Stimulated activated CD4-positive, alpha-beta T cell treated with anti-CD3 and anti-CD28 coated beads, TNF-alpha, amount 100 ng/mL, for 1 hour (primary cell): ENCODE data around the gene MRC2.

ENCODE experiments used
- DNase-seq, 3 donors: peaks; one replicate each; pipeline ENCODE4 v3.0.0-alpha.2; 2020; ENCODE audit warnings: low read depth in 3 of 3, low spot score in 1 of 3

Gene MRC2

DNA sequence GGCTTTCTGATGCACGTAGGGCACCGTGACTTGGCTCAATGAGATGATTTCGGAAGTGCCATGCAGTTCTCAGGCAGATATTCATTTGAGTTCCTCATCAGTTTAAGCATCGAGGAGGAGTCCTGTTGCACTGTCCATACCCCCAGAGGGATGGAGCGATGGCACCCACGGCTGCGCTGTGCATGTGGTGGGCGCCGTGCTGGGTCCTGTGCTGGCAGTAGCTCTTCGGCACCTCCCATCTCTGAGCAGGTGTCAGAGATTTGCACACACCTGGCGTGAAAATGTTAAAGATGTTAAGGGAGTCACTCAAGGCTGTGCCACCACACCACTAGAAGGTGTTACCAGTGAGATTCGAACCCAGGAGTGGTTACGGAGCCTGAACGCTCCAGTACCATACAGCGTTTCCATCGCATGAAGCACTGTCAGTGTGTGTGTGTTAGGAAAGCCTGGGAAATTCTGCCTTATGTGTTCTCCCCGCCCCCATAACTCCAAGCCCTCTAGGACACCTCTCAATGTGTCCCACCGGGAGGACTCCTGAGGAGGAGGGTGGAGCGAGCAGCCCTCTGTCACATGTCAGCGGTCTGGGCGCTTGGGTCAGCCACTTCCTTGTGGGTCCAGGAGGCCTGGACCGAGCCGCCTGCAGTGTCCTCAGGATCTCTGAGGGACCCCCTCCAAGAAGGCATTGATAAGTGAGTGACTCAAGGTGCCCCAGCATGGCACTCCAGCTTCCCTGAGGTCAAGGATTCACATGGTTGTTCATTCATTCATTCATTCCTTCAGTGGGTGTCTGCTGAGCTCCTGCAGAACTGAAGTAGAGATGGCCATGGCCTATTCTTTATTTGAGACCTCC lies 3.8 kb downstream of the MRC2 start:
- no peak for DNase-seq

GRCh38 chr17:62631936-62632924 lies 4.8 kb downstream of the MRC2 start:
- DNase-seq: no peak

GRCh38 chr17:62637809-62638208 lies 10.3 kb downstream of the MRC2 start:
- DNase-seq: no peak

DNA sequence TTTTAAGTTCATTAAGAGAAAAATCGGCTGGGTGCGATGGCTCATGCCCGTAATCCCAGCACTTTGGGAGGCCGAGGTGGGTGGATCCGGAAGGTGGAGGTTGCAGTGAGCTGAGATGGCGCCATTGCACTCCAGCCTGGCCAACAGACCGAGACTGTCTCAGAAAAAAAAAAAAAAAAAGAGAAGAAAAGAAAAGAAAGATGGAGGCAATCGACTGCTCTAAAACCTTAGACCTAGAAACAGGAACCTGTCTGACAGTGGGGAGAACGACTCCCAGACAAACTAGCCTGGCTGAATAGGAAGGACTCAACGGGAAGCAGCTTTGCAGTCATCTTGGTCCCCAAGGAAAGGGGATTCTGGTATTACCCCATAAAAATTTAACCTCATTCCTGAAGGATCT lies 13.7 kb downstream of the MRC2 start:
- DNase-seq: no peak

DNA sequence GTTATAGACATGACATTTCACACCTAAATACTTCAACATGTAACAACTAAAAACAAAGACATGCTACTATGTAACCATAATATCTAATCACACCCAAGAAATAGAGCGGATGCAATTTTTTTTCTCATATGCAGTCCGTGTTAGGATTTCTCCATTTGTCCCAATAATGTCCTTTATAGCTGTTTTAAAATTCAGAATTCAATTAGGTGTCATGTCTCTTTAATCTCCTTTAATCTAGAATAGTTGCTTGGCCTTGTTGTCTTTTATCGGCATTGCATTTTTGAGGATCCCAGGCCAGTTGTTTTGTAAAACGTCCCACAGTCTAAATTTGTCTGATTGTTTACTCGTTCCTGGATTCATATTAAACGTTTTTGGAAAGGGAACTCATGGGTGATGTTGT lies 14.5 kb downstream of the MRC2 start:
- DNase-seq: no peak

DNA sequence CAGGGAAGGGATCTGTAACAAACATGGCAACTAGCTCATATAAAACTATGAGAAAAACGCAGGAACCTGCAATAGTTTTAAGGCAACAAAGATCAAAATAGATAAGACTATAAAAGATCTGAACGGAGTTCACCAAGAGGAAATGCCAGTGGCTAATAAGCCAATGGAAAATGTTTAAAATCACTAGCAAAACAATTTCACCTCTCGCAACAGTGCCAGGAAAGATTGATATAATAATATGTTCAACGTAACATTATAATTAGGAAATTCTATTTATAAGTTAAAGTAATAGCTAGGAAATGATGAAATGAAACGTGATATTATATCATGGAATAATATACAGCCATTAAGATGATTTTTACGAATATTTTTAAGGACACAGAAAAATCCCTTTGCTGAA lies 16.0 kb downstream of the MRC2 start:
- DNase-seq: no peak

DNA sequence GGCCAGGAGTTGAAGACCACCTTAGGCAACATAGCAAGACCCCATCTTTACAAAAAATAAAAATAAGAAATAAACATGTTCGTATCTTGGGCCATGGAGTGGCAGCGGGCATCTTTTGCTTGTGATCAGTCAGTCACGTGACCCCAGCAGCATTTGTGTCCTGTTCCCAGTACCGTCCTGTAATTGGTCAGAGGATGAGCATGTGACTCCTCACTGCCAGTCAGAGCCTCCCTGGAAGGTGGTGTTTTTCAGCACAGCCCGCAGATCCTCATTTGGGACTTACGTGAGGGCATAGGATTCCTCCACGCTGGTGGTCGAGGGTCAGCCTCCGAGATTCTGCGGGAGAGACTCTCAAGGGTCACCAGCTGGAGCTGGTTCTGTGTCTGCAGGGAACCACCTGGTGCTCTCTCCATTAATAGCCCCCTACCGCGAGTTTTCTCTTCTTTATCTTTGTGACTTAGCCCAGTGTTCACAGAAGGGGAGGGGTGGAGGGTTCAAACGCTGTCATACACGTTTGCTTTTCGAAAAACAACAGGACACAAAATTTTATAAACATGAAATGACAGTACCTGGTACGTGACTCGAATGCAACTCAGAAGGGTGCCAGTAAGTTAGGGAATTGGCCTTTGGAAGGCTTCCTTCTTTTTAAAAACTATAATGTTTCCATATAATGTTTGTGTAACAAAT lies 17.2 kb downstream of the MRC2 start:
- no peak for DNase-seq

DNA sequence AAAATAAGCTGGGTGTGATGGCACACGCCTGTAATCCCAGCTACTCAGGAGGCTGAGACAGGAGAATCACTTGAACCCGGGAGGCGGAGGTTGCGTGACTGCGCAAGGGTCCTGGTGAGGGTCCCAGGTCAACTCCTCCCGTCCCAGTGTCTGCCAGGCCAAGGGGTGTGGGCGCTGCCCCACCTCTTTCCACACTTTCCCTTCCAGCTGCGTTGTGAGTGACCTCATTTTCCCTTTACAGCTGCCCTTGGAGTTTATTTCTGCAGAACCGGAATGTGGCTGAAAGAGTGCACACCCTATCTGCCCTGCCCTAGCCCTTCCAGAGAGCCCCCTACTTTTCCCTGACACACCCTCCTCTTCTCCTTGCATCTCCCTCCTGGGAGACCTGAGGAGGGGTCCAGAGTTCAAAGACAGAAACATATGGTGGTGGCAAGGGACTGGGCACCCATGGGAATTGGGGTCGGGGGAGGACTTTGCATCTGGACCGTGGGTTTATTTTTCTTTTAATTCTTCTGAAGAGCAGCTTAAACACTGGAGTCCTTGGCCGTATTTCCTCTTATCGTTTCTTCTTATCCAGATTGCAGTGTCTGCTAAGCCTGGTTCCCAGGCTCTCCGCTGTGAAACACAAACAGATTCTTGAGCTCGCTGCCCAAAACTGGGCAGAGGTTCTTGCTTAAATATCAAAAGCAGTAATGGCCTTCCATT lies 20.9 kb downstream of the MRC2 start:
- no peak for DNase-seq

DNA sequence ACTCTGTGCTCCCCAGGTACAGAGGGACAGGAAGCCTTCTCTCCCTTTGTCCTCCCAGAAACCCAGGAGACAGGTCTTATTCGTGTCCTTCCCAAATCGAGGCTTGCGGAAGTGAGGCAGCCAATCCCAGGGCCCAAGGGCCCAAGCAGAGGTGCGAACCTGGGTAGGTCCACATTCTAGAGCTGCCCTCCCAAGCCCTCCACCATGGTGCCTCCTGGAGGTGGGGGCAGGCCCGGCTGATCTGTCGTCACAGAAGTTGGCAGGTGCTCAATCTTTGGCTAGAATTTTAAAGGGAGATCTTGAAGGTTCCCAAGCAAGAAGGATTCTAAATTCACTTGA lies 21.5 kb downstream of the MRC2 start:
- DNase-seq: no peak

- DNase-seq: no peak
These were observed 22.1 kb downstream of the MRC2 start for GRCh38 chr17:62649570-62649969.

DNA sequence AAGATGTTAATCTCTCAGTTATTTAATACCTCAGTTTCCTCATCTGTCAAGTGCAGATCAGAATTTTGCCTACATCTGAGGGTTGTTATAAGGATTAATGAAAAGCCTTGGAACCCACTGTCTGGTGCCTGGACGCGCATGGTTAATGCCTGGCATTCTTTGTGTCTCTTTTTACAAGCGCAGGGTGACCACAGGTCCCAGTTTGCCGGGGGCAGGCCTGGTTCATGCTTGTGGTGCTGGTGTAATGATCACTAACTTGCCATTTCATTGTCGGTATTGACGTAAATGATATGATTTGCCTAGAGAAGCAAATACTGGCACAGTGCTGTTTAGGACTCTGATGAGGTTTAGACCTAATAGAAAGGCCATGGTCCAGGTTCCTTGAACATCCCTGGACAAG lies 23.1 kb downstream of the MRC2 start:
- DNase-seq: no peak

GRCh38 chr17:62652251-62653001 lies 25.0 kb downstream of the MRC2 start:
- DNase-seq: no peak

DNA sequence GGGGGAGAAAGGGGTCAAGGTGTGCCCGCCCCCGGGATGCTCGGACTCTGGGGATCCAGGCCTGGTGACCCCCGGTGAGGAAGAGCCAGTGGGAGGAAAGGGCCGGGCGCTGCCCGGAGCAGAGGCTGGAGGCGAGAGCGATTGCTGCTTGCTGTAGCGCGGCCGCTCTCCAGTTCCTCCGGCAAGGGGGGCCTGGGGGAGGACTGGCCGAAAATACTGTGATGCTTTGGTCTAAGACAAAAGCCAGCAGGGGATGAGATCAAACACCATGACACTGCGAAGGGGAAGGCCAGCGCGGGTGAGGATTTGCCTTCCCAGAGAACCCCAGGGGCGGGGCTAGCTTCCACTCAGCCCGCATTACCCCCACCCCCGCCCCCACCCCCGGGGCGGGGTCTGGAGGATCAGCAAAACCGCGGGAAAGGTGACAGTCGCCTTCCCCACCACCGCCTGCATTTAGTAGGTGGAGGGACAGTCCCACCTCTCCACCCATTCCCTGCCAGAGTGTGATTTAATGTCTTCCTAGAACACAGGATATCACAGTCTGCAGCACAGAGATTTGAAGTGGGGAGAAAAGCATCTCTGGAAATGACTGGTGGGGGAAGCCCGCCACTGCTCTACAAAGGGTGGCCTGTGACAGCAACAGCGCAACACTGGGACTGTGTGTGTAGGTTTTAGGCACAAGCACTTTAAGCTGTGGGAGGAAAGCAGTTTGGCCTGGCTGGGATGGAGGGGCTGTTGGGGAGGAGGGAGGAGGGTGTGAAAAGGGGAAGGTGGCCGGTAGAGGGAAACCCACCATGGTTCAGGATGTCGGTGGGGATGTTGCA lies 25.7 kb downstream of the MRC2 start:
- peak; percentile 7 to 88 (median 23) for DNase-seq

- DNase-seq: no peak
These were observed 26.6 kb downstream of the MRC2 start for GRCh38 chr17:62653826-62654761.

DNA sequence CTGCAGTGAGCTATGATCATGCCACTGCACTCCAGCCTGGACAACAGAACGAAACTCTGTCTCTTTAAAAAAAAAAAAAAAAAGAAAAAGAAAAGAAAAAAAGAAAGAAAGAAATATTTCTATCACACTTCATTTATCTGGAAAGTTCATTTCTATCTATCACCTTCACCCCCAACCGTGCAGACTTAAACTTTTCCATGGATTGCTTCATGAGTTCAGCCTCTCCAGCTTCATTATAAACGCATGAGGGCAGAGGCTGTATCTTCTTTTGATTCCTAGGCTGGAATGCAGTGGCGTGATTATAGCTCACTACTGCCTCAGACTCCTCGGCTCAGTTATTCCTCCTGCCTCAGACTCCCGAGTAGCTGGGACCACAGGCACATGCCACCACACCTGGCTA lies 28.2 kb downstream of the MRC2 start:
- DNase-seq: no peak

DNA sequence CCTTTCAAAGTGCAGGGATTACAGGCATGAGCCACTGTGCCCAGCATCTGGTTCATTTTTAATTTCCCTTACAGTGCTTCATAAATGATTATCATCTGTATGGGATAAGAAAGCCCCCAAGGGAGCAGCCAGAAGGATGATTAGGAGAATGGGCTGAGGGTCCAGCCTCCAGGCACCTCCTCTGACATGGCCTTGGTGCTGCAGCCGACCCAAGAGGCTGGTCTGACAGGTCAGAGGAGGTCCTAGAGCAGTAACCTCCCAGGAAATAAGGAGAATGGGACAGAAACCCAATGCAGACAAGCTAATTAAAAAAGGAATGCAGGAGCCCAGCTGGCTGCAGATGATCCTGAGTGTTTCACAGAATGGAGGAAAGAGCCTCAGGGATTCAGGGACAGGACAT lies 29.0 kb downstream of the MRC2 start:
- no peak for DNase-seq

DNA sequence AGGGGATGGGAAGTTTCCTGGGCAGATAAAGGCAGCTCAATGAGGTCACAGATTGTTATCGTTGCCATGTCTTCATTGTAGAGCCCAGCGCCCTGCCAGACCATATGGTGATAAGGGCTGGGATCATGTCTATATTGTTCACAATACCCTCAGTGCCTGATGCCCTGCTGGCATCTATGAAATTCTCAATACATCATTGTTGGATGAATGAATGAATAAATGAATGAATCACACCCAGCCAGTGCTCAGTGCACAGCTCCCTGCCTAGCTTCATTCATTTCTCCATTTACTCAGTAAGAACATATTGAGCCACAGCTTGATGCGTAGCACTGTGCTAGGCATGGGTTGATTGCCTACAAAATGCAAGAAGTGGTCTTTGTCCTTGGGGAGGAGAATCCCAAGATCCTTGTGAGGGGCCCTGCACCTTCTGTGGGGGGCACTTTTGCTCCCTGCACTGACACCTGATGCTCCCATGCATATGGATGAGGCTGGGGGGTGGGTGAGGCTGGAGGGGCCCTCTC lies 29.7 kb downstream of the MRC2 start:
- DNase-seq: no peak

- no peak for DNase-seq
These were observed 30.2 kb downstream of the MRC2 start for GRCh38 chr17:62657690-62658089.
